Peyer's patch (tissue), 4 donors: ENCODE data around the gene EML4.

Experiments
- CTCF ChIP-seq, 6 experiments: fragments of 450-650 bp in 4 of 6; fragments of 200-600 bp in 2 of 6; sonication (generic) in 1 of 6; IDR thresholded peaks; one replicate each; pipeline ENCODE4 v1.5.1; 2017 to 2019; ENCODE audit warnings: antibody characterized with exemption in 6 of 6, mild to moderate bottlenecking in 3 of 6, moderate library complexity in 1 of 6
- POLR2A ChIP-seq, 2 donors: fragments of 450-650 bp; IDR thresholded peaks; one replicate each; pipeline ENCODE4 v1.5.1; 2017; ENCODE audit warnings: antibody characterized with exemption in 2 of 2, mild to moderate bottlenecking in 2 of 2, moderate library complexity in 2 of 2

DNA sequence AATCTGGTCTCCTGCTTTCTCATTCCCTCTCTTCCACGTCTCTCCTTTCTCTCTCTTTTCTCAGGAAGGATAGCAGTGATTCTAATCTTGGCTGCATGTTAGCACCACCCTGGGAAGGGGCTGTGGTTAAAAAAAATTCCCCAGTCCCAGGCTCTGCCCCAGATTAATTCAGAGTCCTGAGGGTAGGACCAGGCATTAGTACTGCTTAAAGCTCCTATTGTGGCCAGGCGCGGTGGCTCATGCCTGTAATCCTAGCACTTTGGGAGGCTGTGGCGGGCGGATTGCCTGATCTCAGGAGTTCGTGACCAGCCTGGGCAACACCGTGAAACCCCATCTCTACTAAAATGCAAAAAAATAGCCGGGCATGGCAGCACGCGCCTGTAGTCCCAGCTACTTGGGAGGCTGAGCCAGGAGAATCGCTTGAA is 35.4 kb upstream of the EML4 start:
- TF ChIP-seq CTCF (IDR thresholded peaks at IDR 0.05) (no peak), POLR2A (IDR thresholded peaks at IDR 0.05) (no peak)
